Measurements from ENCODE around the gene PPP2R5C. TPM values are rescaled to one million over a fixed set of nuclear protein-coding genes. Genes with fewer than 3 reads are reported as not detected.

Gene PPP2R5C
- total and polyA plus RNA-seq, 2 donors (not counting 3 experiments of a cell fraction or from before 2014, with no cell fraction given), result 42.6 to 83.6 TPM

- no peak overlapping the region for H3K27ac ChIP-seq (ENCODE audit: insufficient read depth, low read depth, low read length)
- H3K4me1 ChIP-seq (ENCODE audit: control insufficient read depth, extremely low read depth, insufficient read depth, low read length), result no peaks in the 10 kb centered on the region
- ChIA-PET CTCF (no interaction called here), POLR2A (no interaction called here)
- H3K36me3 ChIP-seq (ENCODE audit: control insufficient read depth in 2 of 2, extremely low read depth in 1 of 2, insufficient read depth in 2 of 2, low read length in 2 of 2), result no peaks in the 10 kb centered on the region
- intact Hi-C loops (cut with micrococcal nuclease), result no loop called here
- no peaks in the 10 kb centered on the region for H3K27me3 ChIP-seq (ENCODE audit: control insufficient read depth in 2 of 2, insufficient read depth in 2 of 2, low read length in 2 of 2)
- H4K20me1 ChIP-seq (replicated peaks; ENCODE audit: control insufficient read depth, extremely low read depth, insufficient read depth, low read length), result no peaks in the 10 kb centered on the region
- dilution Hi-C loops (cut with MboI; ENCODE audit: extremely low pct_ligation_motif_present, low sequenced_read_pairs), result no loop called here
- no peak overlapping the region for H3K4me2 ChIP-seq (ENCODE audit: insufficient read depth, low read length)
- DNase-seq (ENCODE audit: low read depth, low spot score) (no peak), FAIRE-seq (no peak)
- no peak for TF ChIP-seq MAX (IDR thresholded peaks at IDR 0.05; ENCODE audit: insufficient read depth, insufficient read length)
- TF ChIP-seq MYC (IDR thresholded peaks at IDR 0.05; ENCODE audit: low read depth, low read length), result no peak
- TF ChIP-seq GATA2 (IDR thresholded peaks at IDR 0.05; ENCODE audit: insufficient read depth, insufficient read length, low read depth, low read length), result no peak
- TF ChIP-seq JUN (IDR thresholded peaks at IDR 0.05; ENCODE audit: borderline replicate concordance, insufficient read depth, insufficient read length, low read depth), result no peak
- TF ChIP-seq CTCF (IDR thresholded peaks at IDR 0.05; ENCODE audit: extremely low read depth in 1 of 2, insufficient read depth in 1 of 2, low read depth in 1 of 2, low read length in 2 of 2), result no peak
- TF ChIP-seq POLR2AphosphoS5 (IDR thresholded peaks at IDR 0.05; ENCODE audit: insufficient read depth, low read depth, low read length), result no peak
- TF ChIP-seq EZH2 (IDR thresholded peaks at IDR 0.05; ENCODE audit: borderline replicate concordance, low read depth, low read length, severe bottlenecking), result no peak
- no peak for TF ChIP-seq FOS (IDR thresholded peaks at IDR 0.05; ENCODE audit: borderline replicate concordance, insufficient read depth, low read length)
- no peak for TF ChIP-seq POLR2A (IDR thresholded peaks at IDR 0.05; ENCODE audit: low read depth, low read length)
- no TSS peak for BruUV-seq (replicated peaks)
- H3K4me3 ChIP-seq (replicated peaks in 1 of 3; ENCODE audit: insufficient read depth in 1 of 3, low read depth in 1 of 3, low read length in 3 of 3), result no peak overlapping the region
- no peak overlapping the region for H2AFZ ChIP-seq (ENCODE audit: low read depth, low read length)
- no peak overlapping the region for H3K9ac ChIP-seq (replicated peaks; ENCODE audit: extremely low read depth, insufficient read depth, low read length)
- H3K9me1 ChIP-seq (replicated peaks; ENCODE audit: control insufficient read depth, extremely low read depth, insufficient read depth, low read length), result no peaks in the 10 kb centered on the region
- H3K9me3 ChIP-seq (replicated peaks; ENCODE audit: control insufficient read depth, insufficient read depth, low read length), result no peaks in the 10 kb centered on the region
- H3K79me2 ChIP-seq (ENCODE audit: control insufficient read depth, insufficient read depth, low read length), result peaks cover 76% of the 10 kb centered on the region
These were observed 60.0 kb downstream of the PPP2R5C start for GRCh38 chr14:101821528-101821927.
